IPS DF 19.7 (cell line): Measurements from ENCODE around the gene KCTD4.

Experiments
- DNase-seq: peaks from one replicate; pipeline ENCODE4 v3.0.0-alpha.2; 2013; ENCODE audit warnings: low read depth, low spot score

The KCTD4 gene

GRCh38 chr13:45178349-45179162 lies 22.3 kb downstream of the KCTD4 start:
- no peak for DNase-seq

- no peak for DNase-seq
These were observed 26.4 kb downstream of the KCTD4 start for GRCh38 chr13:45174478-45174877.

GRCh38 chr13:45168555-45168930 lies 32.3 kb downstream of the KCTD4 start:
- no peak for DNase-seq

GRCh38 chr13:45167611-45168554 lies 33.0 kb downstream of the KCTD4 start:
- no peak for DNase-seq

- DNase-seq, result no peak
These were observed 34.0 kb downstream of the KCTD4 start for GRCh38 chr13:45166858-45167257.

GRCh38 chr13:45162821-45163220 lies 38.0 kb downstream of the KCTD4 start:
- DNase-seq, result no peak

- no peak for DNase-seq
These were observed 38.7 kb downstream of the KCTD4 start for GRCh38 chr13:45162194-45162593.

- DNase-seq, result no peak
These were observed 44.1 kb downstream of the KCTD4 start for GRCh38 chr13:45156565-45157361.

- no peak for DNase-seq
These were observed 50.9 kb downstream of the KCTD4 start for GRCh38 chr13:45149964-45150363.

GRCh38 chr13:45143346-45143751 lies 57.5 kb downstream of the KCTD4 start:
- no peak for DNase-seq
